Stimulated activated CD8-positive, alpha-beta memory T cell treated with anti-CD3 and anti-CD28 coated beads, Interleukin-7, amount 100 ng/mL, for 1 hour (primary cell): Measurements from ENCODE around the gene INPP5A.
"Not testable (repeated sequence)": the region's sequence is repeated elsewhere in the genome, so short reads cannot be mapped to it uniquely, and the experiment has no call there.

Experiments
- DNase-seq, 2 donors: peaks; one replicate each; pipeline ENCODE4 v3.0.0-alpha.2; 2020; ENCODE audit warnings: low read depth in 2 of 2

INPP5A gene

DNA sequence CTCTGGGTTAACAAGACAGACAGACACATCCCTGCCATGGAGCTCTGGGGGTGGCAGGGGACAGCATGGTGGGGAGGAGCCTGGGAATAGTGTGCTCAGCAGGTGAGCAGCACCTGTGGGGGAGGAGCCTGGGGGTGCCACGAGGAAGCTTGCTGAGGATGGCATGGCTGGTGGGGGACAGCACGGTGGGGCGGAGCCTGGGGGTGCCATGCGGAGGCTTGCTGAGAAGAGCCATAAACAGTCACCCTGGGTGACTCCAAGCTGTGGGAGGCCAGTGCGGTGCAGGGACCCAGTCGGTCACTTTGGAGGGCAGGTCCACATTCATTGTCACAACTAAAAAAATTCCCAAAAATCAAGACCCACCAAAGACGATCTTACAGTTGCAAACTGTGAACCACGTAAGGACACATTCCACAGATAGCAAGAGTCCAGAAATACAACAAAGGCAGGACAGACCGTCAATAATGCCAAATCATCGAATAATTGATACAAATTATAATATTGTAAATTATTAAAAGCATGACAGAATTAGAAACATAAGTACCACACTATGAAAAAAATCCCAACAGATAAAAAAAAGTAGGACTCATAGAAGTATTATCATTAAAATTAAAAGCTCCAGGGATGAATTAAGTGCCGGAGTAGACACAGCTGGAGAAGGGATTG lies 223.9 kb downstream of the INPP5A start:
- DNase-seq = no peak

- no peak for DNase-seq
Observed at GRCh38 chr10:132762267-132762666, 224.7 kb downstream of the INPP5A start.

DNA sequence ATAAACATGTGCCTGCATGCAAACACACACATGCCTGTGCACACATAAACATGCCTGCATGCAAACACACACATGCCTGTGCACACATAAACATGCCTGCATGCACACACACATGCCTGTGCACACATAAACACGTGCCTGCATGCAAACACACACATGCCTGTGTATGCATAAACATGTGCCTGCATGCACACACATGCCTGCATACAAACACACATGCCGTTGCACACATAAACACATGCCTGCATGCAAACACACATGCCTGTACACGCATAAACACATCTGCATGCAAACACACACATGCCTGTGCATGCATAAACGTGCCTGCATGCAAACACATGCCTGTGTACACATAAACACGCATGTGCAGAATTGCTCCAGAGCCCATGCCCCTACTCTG lies 226.0 kb downstream of the INPP5A start:
- DNase-seq = no peak

- no peak for DNase-seq
Observed at GRCh38 chr10:132764108-132764507, 226.5 kb downstream of the INPP5A start.

- DNase-seq = no peak
Observed at GRCh38 chr10:132765435-132765834, 227.8 kb downstream of the INPP5A start.

DNA sequence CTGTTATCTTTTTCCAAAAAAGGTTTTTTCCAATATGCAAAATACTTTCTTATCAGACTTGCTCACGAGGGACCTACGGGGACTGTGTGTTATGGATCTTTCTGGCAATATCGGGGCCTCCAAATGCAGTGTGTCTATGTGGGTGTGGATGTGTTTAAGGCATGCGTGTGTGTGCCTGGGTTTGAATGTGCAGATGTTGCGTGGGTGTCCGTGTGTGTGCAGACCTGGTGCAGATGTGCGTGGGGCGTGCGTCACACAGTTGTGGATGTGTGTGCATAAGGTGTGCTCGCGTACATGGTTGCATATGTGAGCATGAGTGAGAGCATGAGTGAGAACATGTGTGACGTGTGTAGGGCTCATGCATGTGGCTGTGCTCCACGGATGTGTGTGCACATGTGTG lies 228.7 kb downstream of the INPP5A start:
- no peak for DNase-seq

GRCh38 chr10:132768346-132769248 lies 231.0 kb downstream of the INPP5A start:
- DNase-seq = no peak

DNA sequence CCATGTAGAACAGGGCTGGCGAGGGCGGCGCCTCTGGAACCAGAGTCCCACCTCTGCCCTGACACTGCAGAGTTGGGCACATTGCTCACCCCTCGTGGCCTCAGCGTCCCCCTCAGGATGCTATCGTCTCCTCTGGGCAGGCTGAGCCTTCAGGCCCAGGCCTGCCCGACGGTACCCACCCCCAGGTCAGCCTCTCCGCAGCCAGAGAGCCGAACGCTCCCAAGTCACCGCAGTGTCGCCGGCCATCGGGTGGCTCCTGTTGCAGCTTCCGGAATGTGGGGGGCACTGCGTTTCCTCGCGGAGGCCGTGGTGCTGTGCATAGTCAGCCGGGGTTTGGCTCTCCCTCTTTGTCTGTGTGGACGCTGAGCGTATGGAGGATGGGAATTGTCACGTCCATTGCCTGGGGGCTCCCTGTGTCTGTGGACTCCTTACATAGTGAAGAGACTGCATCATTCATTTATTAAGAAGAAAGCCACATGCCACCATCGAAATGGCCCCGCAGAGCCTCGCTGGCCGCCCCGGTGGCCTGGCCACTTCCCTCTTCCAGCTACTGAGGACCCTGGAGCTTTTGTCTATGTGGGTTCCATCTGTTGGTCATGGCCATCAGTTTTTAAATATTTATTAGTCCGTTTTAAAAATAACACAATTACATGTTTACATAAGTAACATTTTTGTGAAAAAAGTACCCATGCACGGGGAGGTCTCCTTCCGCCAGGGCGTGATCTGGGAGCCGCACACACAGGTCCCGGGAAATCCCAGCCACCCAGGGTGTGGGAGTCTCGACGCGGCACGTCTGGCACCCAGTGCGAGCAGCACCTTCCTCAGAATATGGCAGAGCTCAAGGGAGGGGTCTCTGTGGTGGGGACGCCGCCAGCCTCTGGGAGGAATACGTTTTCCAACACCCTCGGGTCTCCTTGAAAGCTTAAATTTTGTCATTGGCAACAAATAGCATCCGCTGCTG lies 232.8 kb downstream of the INPP5A start:
- DNase-seq = no peak

DNA sequence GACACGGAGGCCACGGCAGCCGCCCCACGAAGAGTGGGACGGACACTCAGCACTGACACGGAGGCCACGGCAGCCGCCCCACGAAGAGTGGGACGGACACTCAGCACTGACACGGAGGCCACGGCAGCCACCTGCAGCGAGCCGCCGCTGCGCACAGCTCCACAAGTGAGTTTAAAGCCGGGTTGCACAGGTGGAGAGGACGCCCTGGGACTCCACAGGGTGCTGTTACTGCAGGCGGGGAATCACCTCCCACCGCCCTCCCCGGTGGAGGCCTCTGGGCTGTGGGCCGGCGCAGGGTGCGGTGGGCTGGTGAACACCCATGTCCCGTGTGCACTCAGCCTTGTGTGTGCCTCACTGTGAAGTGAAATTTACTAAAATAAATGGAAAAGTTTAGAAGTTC lies 235.2 kb downstream of the INPP5A start:
- DNase-seq = not testable (repeated sequence)

- DNase-seq = no peak
Observed at GRCh38 chr10:132774181-132774901, 236.8 kb downstream of the INPP5A start.

- no peak for DNase-seq
Observed at GRCh38 chr10:132774902-132775863, 237.6 kb downstream of the INPP5A start.

DNA sequence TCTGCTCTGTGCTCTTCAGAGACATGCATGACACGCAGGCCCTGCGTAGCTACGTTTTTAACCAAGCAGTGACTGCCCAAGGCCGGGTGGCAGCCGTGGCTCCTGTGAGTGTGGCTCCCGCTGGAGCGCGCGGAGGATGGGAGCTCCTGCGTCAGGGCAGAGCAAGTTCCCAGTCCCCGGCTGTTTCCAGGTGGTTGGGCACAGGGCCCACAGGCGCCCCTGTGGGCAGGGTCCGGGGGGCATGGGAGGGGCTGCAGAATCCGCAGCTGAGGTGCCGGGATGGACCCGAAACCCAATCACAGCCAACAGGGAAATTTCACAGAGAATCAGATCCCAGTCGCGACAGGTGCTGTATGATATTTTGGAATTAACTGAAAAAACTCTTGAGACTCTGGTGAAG lies 238.6 kb downstream of the INPP5A start:
- no peak for DNase-seq

GRCh38 chr10:132776821-132777220 lies 239.2 kb downstream of the INPP5A start:
- DNase-seq = no peak

GRCh38 chr10:132777441-132777840 lies 239.9 kb downstream of the INPP5A start:
- no peak for DNase-seq

GRCh38 chr10:132779549-132780294 lies 242.1 kb downstream of the INPP5A start:
- no peak for DNase-seq

- no peak for DNase-seq
Observed at GRCh38 chr10:132780356-132780755, 242.8 kb downstream of the INPP5A start.

DNA sequence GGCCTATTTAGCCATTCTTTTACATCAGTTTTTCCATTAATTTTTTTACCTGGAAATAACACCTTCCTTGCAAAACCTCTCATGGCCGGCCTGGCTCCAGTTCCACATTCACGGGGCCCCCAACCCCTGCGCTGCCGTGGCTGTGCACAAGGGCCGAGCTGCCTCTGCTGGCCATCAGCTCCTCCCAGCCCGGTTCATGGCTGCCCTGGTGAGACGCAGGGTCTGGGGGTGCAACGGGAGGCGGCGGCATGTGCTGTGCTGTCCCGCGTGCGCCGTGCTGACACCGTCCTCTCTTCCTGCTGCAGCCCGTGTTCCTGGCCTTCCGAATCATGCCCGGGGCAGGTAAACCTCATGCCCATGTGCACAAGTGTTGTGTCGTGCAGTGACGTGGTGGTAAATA lies 244.0 kb downstream of the INPP5A start:
- DNase-seq = no peak

- no peak for DNase-seq
Observed at GRCh38 chr10:132783165-132783939, 245.8 kb downstream of the INPP5A start.
